Fibroblast of mammary gland (primary cell): ENCODE results near the gene TWF1.

ENCODE experiments used
- DNase-seq: peaks from one replicate; pipeline ENCODE4 v3.0.0-alpha.2; 2010; ENCODE audit warnings: low read depth
- H3K4me3 ChIP-seq: 2 replicates; pipeline ENCODE4 v1.5.1; 2011; ENCODE audit warnings: low read depth, mild to moderate bottlenecking, low read length, moderate library complexity; ENCODE audit not compliant: control insufficient read depth
- TF ChIP-seq, protein P1 (sequence below): conservative IDR thresholded peaks from 2 replicates; pipeline ENCODE4 v1.5.1; 2011; ENCODE audit warnings: low read depth, low read length, inconsistent platforms; ENCODE audit not compliant: control insufficient read depth, insufficient read depth

The TWF1 gene

DNA sequence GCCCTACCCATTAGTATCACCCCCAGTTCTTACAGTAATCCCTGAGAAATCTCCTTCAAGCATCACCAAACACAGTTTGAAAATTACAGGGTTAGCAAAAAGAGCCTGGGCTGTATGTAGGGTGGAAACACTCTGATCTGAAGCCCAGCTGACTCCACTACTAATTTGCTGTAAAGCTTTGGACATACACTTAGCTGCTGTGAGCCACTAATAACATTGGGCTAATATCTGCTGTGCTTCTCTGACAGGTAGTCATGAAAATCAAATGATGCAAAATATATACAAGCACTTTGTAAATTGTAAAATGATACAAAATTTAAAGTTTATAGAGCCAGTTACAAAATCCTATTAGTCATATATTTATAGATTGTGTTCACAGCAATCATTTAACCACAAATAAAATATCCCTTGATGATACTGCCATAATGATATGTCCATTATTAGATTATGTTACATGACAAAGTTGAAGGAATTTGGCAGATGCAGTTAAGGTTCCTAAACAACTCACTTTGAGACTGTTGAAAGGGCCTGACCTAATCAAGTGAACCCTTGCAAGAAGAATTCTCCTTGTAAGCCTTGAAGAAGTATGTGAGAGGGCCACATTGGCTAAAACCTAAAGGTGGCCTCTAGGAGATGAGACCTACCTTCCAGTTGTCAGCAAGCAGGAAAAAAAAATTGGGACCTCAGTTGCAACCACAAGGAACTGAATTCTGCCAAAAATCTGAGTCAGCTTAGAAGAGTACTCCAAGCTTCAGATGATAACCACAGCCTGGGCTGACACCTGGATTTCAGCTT lies 19.0 kb downstream of the TWF1 start:
- TF ChIP-seq, protein P1, sequence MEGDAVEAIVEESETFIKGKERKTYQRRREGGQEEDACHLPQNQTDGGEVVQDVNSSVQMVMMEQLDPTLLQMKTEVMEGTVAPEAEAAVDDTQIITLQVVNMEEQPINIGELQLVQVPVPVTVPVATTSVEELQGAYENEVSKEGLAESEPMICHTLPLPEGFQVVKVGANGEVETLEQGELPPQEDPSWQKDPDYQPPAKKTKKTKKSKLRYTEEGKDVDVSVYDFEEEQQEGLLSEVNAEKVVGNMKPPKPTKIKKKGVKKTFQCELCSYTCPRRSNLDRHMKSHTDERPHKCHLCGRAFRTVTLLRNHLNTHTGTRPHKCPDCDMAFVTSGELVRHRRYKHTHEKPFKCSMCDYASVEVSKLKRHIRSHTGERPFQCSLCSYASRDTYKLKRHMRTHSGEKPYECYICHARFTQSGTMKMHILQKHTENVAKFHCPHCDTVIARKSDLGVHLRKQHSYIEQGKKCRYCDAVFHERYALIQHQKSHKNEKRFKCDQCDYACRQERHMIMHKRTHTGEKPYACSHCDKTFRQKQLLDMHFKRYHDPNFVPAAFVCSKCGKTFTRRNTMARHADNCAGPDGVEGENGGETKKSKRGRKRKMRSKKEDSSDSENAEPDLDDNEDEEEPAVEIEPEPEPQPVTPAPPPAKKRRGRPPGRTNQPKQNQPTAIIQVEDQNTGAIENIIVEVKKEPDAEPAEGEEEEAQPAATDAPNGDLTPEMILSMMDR = no peak
- peak; percentile 69 for DNase-seq

DNA sequence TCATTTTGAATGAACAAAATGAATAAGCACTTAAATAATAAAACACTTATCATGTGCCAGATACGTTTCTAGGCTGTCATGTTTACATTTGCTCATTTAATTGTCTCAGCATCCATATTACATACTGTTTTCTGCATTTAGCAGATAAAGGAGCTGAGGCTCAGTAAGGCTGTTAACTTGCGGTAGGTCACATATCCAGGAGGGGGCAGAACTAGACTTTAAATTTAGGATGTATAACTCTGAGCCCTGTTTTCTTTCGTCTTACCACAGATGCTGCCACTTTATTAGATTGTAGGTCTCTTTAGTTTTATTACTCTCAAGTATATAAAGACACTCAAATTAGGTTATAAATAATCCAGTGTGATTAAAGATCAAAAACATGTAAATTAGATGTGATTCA lies 29.6 kb downstream of the TWF1 start:
- TF ChIP-seq, protein P1 = peak; percentile 45
- peak; percentile 40 for DNase-seq
- H3K4me3 ChIP-seq = no peak overlapping the region

More for the DNA sequence above, 19.0 kb downstream of the TWF1 start:
- no peak overlapping the region for H3K4me3 ChIP-seq

DNA sequence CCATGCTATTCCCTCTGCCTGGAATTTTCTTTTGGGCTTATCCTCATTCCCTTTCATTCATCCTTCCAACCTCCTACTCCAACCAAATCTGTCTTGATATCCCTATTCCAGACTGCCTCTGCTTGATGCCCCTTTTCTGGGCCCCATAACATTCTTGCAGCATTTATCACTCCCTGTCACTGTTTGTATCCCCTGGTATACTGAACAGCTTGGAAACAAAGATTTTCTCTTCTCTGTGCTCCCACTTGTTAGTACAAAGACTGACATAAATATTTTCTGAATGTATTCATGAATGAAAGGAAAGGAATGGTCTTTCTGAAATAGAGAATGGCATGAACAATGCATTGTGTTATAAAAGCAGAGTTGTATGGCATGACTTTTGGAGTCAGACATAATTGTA lies 39.8 kb downstream of the TWF1 start:
- no peak for DNase-seq
- no peak overlapping the region for H3K4me3 ChIP-seq
- TF ChIP-seq, protein P1 = no peak

- no peak for DNase-seq
- H3K4me3 ChIP-seq = no peak overlapping the region
- TF ChIP-seq, protein P1 = no peak
Measured at GRCh38 chr12:43764528-43764927, 41.6 kb downstream of the TWF1 start.

DNA sequence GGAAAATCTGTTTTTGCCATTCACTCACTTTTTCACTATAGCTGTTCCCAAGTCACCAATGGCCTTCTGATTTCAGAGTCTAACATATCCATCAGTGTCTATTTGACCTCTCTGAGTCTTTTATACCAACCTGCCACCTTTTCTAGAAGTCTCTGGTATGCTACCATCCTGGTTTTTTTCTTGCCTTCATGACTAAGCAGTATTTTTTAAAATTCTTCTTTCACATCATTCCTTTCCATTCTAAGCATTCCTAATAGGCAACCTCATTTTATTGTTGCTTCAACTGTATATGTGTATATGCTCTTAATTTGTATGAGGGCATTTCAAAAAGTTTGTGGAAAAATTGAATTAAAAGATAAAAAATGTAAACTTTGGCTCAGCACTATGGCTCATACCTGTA lies 42.3 kb downstream of the TWF1 start:
- TF ChIP-seq, protein P1 = no peak
- DNase-seq = no peak
- no peak overlapping the region for H3K4me3 ChIP-seq

DNA sequence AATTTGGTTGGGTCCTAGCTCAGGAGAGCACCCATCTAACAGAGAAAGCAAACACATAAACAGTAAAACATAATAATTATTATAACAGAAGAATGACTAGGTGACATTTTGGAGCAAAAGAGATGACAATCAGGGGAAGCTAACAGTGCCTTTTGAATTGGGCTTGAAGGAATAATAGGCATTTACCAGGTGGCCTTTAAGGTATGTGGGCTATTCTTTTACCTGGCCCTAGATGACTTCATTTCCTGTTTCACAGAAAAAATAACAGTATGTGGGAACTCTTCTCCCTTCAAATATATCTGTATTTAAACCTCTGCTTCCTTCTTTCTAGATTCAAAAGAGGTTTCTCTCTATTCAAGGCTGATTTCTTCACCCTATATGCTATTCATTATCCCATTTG lies 43.5 kb downstream of the TWF1 start:
- DNase-seq = no peak
- TF ChIP-seq, protein P1 = no peak
- H3K4me3 ChIP-seq = no peak overlapping the region
